Activated CD8-positive, alpha-beta memory T cell treated with anti-CD3 and anti-CD28 coated beads for 4 hours (primary cell): ENCODE data around the gene SORCS2.
"Not testable (repeated sequence)": the region's sequence is repeated elsewhere in the genome, so short reads cannot be mapped to it uniquely, and the experiment has no call there.

Experiments used
- DNase-seq, 2 donors: peaks; one replicate each; pipeline ENCODE4 v3.0.0-alpha.2; 2020; ENCODE audit warnings: low read depth in 2 of 2

The SORCS2 gene

DNA sequence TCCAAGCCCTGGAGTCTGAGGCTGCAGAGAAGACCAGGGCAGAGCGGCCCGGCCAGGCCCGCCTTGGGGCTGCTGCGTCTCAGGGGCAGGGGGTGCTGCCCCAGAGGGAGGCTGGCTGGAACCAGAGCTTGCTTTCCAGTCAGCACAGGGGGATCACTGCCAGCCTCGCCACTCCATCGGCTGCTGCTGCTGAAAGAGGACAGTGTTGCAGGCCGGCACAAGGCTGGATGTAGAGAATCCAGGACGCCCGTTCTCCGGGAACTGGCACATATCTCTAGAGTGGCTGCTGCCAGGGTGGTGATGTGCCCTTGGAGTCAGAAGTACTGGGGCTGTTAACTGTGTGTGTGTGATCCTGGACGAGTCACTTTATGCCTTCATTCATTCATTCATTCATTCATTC is 31.9 kb upstream of the SORCS2 start:
- no peak for DNase-seq

DNA sequence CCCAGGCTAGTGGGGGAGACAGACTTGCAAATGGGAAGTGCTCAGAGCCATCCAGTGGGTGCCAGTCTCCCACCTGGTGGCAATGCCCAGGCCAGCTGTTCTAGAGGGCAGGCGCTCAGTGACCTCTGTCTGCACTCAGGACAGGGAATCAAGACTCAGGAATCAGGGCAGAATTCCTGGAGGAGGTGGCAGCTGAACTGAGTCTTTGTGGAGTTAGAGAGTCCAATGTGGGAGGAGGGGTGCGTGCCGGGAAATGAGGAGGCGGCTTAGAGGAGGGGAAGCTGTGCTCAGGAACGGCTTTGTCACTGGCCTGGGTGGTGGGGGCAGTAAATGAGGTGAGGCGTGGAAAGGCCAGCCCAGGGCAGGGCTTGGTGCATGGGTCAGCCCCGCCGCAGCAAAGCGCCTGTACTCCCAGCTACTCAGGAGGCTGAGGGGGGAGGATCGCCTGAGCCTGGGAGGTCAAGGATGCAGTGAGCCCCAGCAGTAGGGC is 31.3 kb upstream of the SORCS2 start:
- DNase-seq = no peak

DNA sequence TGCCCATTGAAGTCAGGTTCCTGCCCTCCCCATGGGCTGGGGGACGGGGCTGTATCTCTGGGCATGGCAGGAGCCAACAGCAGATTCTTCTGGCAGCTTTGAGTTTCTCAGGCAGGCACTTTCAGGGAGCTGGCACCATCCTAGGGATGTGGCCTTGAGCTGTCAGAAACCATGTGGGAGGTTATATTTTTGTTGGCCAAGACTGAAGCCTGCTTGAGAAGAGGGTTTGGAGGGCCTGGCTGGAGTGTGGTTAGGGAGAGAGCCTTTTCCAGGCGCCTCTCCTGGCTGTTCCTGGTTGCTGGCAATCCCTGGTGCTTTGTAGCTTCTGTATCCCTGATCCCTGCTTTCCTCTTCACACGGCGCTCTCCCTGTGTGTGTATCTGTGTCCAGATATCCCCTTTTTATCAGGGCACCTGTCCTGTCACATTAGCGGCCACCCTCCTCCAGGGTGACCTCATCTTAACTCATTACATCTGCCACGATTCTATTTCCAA is 30.6 kb upstream of the SORCS2 start:
- DNase-seq = no peak

DNA sequence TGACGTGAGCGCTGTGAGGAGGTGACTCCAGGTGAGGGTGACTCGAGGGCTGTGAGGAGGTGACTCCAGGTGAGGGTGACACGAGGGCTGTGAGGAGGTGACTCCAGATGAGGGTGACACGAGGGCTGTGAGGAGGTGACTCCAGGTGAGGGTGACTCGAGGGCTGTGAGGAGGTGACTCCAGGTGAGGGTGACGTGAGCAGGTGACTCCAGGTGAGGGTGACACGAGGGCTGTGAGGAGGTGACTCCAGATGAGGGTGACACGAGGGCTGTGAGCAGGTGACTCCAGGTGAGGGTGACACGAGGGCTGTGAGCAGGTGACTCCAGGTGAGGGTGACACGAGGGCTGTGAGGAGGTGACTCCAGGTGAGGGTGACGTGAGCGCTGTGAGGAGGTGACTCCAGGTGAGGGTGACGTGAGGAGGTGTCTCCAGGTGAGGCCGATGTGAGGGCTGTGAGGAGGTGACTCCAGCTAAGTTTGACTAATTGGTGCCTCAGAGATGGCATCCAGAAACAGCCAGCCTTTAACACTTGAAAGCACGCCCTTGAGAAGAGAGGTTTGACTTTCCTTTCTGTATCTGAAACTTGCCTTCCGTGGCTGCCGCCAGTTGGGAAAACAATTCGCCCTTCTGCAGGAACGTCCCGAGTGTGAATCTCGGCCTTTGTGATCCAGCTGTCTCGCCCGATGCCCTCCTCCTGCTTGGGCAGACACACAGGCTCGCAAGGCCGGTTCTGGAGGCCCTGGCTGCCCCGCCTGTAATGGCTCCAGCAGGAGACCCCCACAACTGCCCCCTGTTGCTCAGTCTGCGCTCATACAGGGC is 27.1 kb upstream of the SORCS2 start:
- DNase-seq = not testable (repeated sequence)

- DNase-seq = no peak
These were observed 26.5 kb upstream of the SORCS2 start for GRCh38 chr4:7165874-7166201.

- no peak for DNase-seq
These were observed 26.1 kb upstream of the SORCS2 start for GRCh38 chr4:7166237-7166636.

- no peak for DNase-seq
These were observed 25.2 kb upstream of the SORCS2 start for GRCh38 chr4:7166981-7167700.

DNA sequence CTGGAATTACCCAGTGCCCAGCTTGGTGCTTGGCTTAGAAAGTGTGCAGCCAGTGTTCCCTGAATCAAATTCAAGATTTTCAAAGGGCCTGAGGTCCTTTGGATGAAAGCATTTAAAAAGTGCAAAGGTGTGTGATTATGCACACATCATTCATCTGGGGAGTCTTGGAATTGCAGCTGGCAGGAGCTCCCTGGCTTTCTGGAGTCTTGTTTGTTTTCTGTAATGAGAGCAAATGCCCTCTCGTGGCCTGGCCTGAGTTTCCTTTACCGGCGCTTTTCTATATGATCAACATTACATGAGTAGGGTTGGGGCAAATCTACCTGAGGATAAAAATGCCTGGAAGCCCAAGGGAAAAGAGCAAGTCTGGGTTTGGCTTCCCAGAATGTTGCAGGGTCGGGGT is 24.6 kb upstream of the SORCS2 start:
- no peak for DNase-seq

DNA sequence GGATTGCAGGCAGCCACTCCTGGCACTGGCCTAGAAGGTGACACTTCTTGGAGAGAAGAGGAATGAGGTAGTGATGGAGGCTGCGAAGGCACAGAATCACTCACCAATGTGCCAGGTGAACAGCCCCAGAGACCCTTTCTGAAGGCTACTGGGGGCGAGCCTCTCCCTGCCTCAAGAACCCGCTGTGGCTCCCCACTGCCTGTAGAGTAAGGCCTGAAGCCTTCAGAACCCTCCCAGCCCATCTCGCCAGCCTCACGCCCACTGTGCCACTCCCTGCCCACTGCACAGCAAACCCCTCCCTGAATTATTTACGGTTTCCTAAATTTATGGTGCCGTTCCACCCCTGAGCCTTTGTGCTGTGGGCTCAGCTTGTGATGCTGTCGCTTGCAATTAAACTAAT is 24.2 kb upstream of the SORCS2 start:
- no peak for DNase-seq

DNA sequence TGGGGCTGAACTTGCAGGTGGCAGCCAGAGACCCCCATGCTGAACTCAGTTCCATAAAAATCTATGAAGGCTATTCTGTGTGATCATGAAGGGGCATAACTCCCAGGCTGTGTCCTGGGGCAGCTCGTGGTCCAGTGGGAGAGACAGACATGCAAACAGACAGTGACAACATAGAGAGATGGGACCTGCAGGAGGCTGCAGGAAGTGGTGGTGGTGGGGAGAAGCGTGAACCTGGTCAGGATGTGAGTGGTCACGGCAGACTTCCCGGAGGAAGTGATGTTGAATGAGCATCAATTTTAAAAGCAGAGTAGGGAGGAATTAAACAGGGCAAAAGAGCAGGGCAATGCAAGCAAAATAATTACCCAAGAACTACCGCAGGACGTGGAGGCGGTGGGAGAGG is 23.2 kb upstream of the SORCS2 start:
- DNase-seq = no peak

DNA sequence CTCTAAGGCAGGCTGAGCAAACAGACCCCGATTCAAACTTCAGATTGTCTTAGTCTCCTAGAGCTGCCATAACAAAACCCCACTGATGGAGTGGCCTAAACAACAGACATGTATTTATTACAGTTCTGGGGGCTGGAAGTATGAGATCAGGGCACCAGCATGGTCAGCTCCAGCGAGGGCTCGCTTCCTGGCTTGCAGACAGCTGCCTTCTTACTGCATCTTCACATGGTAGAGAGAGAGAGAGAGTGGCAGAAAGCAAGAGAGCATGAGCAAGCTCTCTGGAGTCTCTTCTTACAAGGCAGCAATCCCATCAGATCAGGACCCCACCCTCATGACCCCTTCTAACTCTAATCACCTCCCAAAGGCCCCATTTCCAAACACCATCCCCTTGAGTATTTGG is 22.3 kb upstream of the SORCS2 start:
- no peak for DNase-seq

DNA sequence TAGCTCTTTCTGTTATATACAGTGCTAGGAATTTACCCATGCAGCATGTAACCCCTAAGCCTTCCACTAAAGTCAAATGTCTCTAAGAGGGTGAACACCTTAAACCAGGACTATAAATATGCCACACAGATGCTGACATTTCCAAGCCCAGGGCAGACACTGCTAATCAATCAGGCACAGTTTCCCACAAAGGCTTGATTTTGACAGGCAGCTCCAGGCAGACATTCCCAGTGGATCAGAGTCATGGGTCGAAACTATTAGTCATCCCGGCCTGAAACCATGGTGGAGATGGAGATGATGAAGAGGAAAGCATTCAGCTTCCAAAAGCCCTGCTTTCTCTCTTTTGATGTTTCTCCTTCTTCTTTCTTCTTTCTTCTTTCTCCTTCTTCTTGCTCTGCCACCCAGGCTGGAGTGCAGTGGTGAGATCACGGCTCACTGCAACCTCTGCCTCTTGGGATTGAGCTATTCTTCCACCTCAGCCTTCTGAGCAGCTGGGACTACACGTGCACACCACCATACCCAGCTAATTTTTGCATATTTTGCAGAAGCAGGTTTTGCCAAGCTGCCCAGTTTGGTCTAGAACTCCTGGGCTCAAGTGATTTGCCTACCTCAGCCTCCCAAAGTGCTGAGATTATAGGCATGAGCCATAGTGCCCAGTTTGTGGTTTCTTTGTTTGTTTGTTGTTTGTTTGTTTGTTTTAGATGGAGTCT is 21.0 kb upstream of the SORCS2 start:
- no peak for DNase-seq

DNA sequence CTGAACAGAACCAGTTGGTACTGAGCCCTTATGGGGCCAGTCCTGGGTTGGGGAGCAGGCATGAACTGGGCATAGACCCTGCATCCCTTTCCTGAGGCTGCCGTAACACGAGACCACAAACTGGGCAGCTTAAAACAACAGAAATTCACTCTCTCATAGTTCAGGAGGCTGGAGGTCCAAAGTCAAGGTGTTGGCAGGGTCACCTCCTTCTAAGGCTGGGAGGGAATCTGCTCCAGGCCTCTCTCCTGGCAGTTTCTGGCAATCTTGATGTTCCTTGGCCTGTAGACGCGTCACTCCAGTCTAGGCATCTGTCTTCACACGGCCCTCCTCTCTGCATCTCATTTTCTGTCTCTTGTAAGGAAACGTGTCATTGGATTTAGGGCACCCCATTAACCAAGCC is 19.8 kb upstream of the SORCS2 start:
- no peak for DNase-seq

DNA sequence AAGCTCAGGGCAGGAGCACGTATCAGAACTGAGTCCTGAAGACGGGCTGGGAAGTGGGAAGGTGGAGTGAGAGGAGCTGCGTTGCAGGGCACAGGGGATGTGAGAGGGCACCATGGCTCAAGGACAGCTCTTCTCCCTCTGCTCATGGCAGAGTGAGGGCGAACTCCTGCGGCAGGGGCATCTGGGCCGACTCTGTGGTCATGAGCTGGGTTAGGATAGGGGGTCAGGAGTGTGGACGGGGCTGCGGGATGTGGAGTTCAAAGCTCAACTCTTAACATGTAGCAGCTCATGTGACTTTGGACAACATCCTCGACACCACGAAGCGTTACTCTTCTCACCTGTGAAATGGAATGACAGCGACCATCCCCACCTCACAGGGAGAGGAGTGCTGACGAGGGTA is 19.4 kb upstream of the SORCS2 start:
- DNase-seq = no peak

GRCh38 chr4:7173841-7174449 is 18.4 kb upstream of the SORCS2 start:
- DNase-seq = no peak

- no peak for DNase-seq
These were observed 13.2 kb upstream of the SORCS2 start for GRCh38 chr4:7179158-7179557.

GRCh38 chr4:7180938-7181337 is 11.4 kb upstream of the SORCS2 start:
- no peak for DNase-seq

- no peak for DNase-seq
These were observed 9.7 kb upstream of the SORCS2 start for GRCh38 chr4:7182616-7183015.

- DNase-seq = no peak
These were observed 9.2 kb upstream of the SORCS2 start for GRCh38 chr4:7183161-7183560.

- DNase-seq = no peak
These were observed 8.4 kb upstream of the SORCS2 start for GRCh38 chr4:7183780-7184460.

GRCh38 chr4:7185487-7186030 is 6.8 kb upstream of the SORCS2 start:
- DNase-seq = no peak
